Measurements from ENCODE around the gene TMEM196. TPM values are rescaled to one million over a fixed set of nuclear protein-coding genes. Genes with fewer than 3 reads are reported as not detected.
"Not testable (repeated sequence)": the region's sequence is repeated elsewhere in the genome, so short reads cannot be mapped to it uniquely, and the experiment has no call there.

TMEM196 gene
- polyA plus RNA-seq, 10 donors: 0.04 to 0.27 (median 0.15) TPM; not detected in 2

GRCh38 chr7:19708397-19709248 is 64.8 kb downstream of the TMEM196 start, which contains the start of gene POLR1F:
Gene POLR1F (minus strand): TSS chr7:19709037. CDS start chr7:19709016, 21 bp downstream.
- peak; percentile 96 to 99 (median 98) for DNase-seq

GRCh38 chr7:19707240-19707639 is 66.2 kb downstream of the TMEM196 start:
- no peak for DNase-seq

GRCh38 chr7:19705663-19706062 is 67.8 kb downstream of the TMEM196 start:
- no peak for DNase-seq

DNA sequence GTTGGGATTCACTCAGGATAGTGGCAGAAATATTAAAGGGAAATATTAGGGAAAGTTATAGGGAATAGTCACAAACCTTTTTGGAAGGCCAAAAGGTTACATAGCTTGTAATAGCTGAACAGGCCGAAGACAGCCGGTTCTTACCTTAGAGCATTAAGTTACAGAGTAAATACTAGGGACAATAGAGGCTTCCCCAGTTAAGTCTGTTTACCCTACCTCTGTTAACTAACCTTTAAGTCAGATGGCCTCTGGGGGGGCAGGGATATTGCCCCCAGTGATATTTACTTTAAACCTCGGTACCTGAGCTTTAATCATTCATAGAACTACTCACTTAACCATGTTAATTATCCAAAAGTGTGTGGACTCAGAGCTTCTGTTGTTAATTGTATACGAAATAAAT is 71.9 kb downstream of the TMEM196 start:
- DNase-seq: no peak

DNA sequence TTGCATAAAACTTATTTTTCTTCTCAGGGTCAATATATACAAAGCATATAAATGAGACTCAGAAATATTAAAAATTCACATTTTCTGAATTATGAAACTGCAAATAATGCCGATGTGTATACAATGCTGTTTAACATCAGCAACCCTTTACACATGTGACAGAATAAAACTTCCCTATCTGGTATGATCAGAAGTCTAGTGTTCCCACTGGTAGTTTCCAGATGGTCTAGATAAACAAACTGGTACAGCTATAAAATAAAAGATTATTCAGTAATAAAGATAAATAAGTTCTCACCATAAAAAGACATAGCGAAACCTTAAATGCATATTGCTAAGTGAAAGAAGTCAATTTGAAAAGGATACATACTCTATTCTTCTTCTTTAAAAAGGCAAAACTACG is 72.5 kb downstream of the TMEM196 start:
- no peak for DNase-seq

GRCh38 chr7:19698331-19698730 is 75.1 kb downstream of the TMEM196 start:
- no peak for DNase-seq

GRCh38 chr7:19696926-19697325 is 76.5 kb downstream of the TMEM196 start:
- DNase-seq: no peak

DNA sequence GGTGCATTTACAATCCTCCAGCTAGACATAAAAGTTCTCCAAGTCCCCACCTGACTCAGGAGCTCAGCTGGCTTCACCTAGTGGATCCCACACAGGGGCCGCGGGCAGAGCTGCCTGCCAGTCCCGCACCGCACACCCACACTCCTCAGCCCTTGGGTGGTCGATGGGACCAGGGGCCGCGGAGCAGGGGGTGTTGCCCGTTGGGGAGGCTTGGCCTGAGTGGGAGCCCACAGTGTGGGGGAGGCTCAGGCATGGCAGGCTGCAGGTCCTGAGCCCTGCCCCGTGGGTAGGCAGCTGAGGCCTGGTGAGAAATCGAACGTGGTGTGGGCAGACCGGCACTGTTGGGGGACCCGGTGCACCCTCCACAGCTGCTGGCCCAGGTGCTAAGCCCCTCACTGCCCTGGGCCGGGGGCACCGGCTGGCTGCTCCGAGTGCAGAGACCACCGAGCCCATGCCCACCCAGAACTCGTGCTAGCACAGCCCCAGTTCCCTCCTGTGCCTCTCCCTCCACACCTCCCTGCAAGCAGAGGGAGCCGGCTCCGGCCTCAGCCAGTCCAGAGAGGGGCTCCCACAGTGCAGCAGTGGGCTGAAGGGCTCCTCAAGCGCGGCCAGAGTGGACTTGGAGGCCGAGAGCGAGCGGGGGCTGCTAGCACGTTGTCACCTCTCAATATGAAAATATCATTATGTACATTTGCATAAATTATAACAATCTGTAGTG is 81.1 kb downstream of the TMEM196 start:
- DNase-seq: no peak

GRCh38 chr7:19690736-19691135 is 82.7 kb downstream of the TMEM196 start:
- no peak for DNase-seq

GRCh38 chr7:19689130-19689529 is 84.3 kb downstream of the TMEM196 start:
- DNase-seq: not testable (repeated sequence)

- DNase-seq: no peak
Measured at GRCh38 chr7:19681596-19681995, 91.8 kb downstream of the TMEM196 start.

- peak in 1 of 3 donors; percentile 17 for DNase-seq
Measured at GRCh38 chr7:19677180-19677579, 96.2 kb downstream of the TMEM196 start.

DNA sequence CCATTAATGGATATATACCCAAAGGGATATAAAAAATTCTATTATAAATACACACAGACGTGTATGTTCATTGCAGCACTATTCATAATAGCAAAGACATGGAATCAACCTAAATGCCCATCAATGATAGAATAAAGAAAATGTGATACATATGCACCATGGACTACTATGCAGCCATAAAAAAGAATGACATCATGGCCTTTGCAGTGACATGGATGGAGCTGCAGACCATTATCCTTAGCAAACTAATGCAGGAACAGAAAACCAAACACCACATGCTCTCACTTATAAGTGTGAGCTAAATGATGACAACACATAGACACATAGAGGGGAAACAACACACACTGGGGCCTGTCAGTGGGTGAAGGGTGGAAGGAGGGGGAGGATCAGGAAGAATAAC is 97.6 kb downstream of the TMEM196 start:
- no peak for DNase-seq

GRCh38 chr7:19674266-19674960 is 99.0 kb downstream of the TMEM196 start:
- DNase-seq: peak in 1 of 3 donors; percentile 22

- no peak for DNase-seq
Measured at GRCh38 chr7:19670806-19671205, 102.6 kb downstream of the TMEM196 start.

Other genes starting within 250 kb of the TMEM196 start
- 10 to 100 TPM; 10.3 to 15.5 (median 13.5) TPM for gene POLR1F, start 64.6 kb downstream of the TMEM196 start, polyA plus RNA-seq (ENCODE audit: insufficient read length in 10 of 10)

All from muscle of back (tissue), 11 donors.